ENCODE results near the gene WWP2.

WWP2 gene

DNA sequence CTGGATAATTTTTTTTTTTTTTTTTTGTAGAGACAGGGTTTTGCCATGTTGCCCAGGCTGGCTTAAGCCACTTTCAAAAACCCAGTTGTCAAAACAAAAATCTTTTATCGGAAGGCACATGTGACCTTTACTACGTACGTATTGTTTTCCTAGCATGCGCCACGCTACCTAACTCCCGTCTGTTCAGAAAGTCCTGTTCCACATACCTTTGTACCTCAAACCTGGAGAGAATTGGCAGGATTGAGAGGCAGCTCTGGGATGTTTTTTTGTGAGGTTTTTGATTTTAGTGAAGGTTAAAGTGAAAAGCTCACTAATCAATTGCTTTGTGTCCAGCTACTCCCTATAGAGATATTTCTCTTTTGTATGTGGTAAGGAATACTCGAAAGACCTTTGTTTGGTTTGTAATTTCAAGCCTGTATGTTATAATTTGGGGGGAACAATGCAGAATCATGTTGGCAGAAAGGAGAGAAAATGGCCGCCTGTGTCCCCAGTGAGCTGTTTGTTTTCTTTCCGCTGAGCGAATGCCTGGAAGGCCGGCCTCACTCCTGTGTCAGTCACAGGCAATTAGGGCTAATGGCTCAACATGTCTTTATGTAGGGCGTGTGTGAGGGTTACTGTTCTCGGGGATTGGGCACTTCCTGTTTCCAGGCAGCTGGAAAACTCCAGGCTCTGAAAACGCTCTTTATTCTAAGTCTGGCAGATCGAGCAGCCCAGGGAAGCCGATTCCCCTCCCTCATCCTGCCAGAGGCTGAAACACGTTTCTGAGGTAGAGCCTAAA, 128.2 kb downstream of the WWP2 start:
- no peak for DNase-seq (ENCODE audit: low spot score)

GRCh38 chr16:69890892-69891282, 128.8 kb downstream of the WWP2 start:
- DNase-seq (ENCODE audit: low spot score), result no peak

DNA sequence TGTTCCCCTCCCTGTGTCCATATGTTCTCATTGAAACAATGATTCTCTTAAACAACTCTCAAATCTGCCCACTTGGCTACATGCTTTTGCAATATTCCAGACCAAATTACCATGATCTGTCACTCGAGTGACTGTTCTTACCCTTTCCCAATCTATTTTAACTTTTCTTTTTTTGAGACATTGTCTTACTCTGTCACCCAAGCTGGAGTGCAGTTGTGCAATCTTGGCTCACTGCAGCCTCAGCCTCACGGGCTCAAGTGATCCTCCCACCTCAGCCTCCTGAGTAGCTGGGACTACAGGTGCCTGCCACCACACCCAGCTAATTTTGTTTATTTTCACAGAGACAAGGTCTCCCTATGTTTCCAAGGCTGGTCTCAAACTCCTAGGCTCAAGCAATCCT, 130.2 kb downstream of the WWP2 start:
- DNase-seq (ENCODE audit: low spot score), result no peak

- DNase-seq (ENCODE audit: low spot score), result no peak
Observed at GRCh38 chr16:69893106-69893505, 131.0 kb downstream of the WWP2 start.

DNA sequence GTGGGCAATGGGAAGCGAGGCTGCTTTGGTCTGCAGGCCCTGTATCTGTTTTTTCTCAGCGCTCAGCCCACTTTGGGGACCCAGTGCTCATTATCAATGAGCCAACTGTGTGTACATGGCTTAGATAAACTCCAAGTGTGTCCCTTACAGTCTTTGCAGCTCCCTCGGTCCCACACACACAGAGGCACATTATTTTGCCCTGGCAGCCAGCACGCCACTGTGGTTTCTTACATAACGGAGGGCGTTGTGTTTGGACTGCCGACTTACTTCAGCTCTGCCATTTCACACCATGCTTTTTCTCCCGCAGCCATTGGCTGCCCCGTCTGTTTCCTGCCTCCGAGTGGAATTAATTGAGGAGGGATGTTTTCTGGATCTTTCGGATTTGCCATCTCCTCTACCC, 132.5 kb downstream of the WWP2 start:
- DNase-seq (ENCODE audit: low spot score), result no peak

DNA sequence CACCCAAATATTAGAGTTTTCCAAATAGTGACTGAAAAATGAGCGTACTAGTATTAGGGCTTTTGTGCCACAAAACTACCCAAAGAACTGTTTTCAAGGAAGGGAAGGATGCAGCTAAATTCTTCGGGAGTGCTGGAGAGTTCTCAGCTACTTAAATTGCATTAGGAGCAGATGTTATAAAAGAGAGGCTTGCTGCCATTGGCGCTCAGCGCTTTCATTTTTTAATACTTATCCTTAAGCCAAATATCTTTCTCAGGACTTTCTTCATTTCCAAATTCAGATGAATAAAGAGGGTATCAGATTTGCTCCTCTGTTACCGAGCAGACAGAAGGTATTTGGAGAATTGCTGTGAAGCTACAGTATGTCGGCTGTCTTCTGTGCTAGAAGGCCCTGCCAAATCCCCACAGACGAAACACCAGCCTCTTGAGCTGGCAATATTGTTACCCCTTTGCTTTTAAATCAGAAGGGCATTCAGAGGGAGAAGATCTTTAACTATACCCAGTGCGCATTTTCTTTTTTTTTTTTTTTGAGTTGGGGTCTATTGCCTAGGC, 141.8 kb downstream of the WWP2 start:
- no peak for DNase-seq (ENCODE audit: low spot score)

- DNase-seq (ENCODE audit: low spot score), result no peak
Observed at GRCh38 chr16:69904495-69905170, 142.5 kb downstream of the WWP2 start.

DNA sequence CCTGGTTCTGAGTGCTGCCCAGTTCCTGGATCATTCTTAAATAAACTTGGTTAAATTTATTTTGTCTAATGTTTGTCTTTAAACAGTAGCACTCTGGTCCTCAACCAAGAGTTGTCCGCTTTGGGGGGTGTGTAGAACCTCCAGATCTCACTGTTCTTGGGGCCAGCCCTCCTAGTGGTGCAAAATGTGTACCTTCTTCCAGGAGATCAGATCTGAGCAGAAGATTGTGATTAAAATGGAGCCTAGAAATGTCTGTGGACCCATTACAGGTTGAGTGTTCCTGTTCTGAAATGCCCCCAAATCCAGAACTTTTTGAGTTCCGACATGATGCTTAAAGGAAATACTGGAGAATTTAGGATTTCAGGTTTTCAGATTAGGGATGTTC, 143.0 kb downstream of the WWP2 start:
- no peak for DNase-seq (ENCODE audit: low spot score)

DNA sequence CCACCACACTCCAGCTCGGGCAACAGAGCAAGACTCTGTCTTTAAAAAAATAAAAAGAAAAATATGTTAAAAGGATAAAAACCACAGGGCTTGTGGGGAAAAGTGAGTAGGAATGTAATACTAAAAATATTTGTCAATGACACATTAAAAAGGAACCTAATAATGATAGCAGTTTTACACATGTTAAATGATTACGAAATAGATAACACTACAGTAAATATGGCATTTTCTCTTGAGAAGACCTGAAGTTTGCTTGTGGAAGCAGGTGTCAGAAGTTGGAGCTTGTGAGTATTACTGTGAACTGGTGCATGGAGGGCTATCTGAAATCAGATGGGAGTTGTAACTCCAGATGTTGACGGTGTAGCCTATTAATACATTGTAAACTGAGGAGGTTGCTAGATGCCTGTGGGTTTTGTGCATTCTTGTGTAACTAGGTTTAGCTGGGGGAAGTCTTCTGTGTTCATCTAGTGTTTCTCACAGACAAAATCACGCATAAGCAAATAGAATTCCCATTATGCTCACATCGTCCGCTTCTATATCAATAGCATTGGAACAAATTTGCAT, 144.8 kb downstream of the WWP2 start:
- DNase-seq (ENCODE audit: low spot score), result no peak

GRCh38 chr16:69909043-69909442, 146.9 kb downstream of the WWP2 start:
- no peak for DNase-seq (ENCODE audit: low spot score)

- DNase-seq (ENCODE audit: low spot score), result no peak
Observed at GRCh38 chr16:69909760-69910159, 147.6 kb downstream of the WWP2 start.

DNA sequence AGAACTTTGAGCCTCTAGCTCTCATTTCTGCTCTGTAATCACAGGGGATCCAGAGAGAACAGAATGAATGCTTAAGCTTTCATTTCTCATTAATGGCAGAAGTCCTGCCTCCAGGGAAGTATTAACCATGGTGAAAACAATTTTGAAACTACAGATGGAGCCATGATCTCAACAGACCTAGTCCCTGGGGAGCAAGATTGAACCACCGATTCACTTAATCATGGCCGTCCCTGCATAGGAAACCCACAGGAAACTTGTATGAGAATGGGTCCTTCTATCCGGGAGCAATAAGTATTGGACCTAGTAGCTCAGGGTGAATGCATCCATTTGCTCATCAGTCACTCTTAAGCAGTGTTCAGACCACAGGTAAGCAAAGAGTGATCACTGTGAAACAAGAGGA, 148.8 kb downstream of the WWP2 start:
- DNase-seq (ENCODE audit: low spot score), result no peak

- no peak for DNase-seq (ENCODE audit: low spot score)
Observed at GRCh38 chr16:69916462-69916861, 154.3 kb downstream of the WWP2 start.

DNA sequence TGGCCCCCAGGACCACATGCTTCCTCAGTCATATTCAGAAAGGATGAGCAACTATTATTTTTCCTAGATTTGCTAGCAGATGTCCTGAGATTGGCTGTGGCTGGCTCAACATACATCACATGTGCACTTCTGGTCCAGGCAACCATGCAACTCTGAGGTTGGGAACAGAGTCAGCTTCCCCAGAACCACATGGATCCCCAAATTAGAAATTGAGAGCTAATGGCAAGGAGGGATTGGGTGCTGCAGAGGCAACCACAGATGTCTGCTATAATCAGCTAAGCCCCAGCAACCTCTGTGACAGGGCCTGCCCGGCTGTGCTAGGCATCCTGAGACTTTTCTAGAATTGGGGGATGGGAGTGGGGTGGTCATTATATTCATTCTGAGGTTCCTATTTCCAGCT, 155.2 kb downstream of the WWP2 start:
- no peak for DNase-seq (ENCODE audit: low spot score)

GRCh38 chr16:69917739-69918138, 155.6 kb downstream of the WWP2 start:
- DNase-seq (ENCODE audit: low spot score), result no peak

DNA sequence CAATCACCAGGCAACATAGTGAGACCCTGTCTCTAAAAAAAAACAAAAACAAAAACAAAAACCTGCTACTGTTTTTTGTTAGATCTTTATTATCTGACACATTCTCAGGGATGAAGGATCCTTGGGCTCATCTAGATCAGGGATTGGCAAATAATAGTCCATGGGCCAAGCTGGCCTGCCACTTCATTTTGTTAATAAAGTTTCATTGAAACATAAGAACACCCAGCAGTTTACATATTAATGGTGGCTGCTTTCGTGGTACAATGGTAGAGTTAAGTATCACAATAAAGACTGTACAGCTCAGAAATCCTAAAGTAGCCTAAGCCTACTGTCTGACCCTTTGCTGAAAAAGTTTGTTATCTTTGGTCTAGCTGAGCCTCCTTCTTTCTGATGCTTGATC, 156.1 kb downstream of the WWP2 start:
- DNase-seq (ENCODE audit: low spot score), result no peak

DNA sequence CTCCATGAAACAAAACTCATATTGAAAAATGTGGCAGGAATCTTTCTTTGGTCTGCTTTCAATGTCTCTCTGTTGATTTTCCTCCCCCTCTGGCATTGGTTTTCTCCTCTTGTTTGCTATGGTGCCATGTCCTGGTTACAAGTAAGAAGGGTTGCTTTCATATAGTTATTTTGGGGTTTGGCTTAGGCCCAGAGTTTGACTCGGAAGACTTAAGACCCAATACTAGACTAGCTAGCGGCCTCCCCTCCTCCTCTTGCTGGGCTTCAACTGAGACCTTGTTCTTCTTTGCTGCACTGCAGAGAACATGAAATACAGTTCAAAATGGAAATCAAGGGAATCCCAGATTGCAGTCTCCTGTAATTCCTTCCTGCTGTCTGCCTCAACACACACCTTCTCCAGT, 159.0 kb downstream of the WWP2 start:
- DNase-seq (ENCODE audit: low spot score), result no peak

DNA sequence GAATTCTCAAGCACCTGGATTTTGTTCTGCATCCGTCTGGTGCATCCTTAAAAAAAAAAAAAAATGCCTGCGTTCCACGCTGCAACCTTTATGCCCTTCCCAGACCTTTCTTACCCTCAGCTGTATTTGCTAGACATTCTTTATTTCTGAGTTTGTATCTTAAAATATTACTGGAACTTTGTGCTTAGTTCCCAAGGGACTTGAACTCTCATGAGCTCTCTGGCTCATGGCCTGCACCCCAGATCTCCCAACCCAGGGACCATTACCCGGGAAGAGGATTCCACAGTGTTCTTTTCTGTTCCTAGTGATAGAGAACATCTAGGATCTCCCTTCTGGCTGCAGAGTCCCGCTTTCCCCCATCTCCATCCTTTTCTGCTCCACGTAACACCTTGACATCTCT, 160.1 kb downstream of the WWP2 start:
- no peak for DNase-seq (ENCODE audit: low spot score)

GRCh38 chr16:69924041-69924775, 162.1 kb downstream of the WWP2 start:
- no peak for DNase-seq (ENCODE audit: low spot score)

GRCh38 chr16:69924777-69925191, 162.7 kb downstream of the WWP2 start:
- no peak for DNase-seq (ENCODE audit: low spot score)

DNA sequence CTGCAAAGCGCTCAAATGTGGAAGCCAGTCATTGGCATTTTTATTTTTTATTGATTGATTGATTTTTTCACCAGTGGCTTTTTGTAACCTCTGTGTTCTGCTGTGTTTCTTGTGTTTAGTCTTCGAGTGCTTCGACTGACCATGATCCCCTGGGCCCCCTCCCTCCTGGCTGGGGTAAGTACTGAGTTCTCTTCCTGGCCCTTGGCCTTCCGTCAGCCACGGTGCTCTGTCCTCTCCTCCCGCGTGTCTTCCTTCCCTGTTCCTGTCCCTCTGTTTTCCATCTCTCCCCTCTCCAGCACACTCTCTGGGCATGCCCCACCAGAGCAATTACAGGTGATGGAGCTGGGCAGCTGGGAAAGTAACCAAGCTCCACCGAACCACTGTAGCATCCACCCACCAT, 163.2 kb downstream of the WWP2 start:
- no peak for DNase-seq (ENCODE audit: low spot score)

DNA sequence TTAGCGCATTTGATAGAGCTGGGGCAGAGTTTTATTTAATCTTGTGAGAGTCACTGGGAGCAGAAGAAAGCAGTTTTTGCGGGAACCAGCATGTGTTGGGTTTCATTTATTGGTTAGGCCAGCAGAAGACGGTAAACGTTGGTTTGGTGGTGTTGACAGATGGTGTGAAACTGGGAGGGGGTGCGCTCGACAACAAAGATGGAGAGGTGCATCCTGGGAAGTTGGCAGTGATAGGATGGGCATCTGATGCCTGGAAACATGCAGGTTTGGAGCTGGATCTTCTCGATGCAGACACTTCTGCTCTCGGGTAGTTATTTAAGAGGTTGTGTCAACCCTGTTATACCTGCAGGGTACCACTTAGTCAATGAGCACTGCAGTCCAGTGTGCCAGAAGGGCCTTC, 164.1 kb downstream of the WWP2 start:
- DNase-seq (ENCODE audit: low spot score), result no peak
